ENCODE data around the gene FAM9C.

The FAM9C gene

GRCh38 chrX:13047759-13048158 lies 3.3 kb upstream of the FAM9C start:
- TF ChIP-seq ZNF565 (CRISPR knock-in tag; conservative IDR thresholded peaks at IDR 0.05; ENCODE audit: low read depth) (no peak), ESRRG (CRISPR knock-in tag; IDR thresholded peaks at IDR 0.05) (no peak), ZNF8 (CRISPR knock-in tag; IDR thresholded peaks at IDR 0.05) (no peak), PPARA (CRISPR knock-in tag; IDR thresholded peaks at IDR 0.05; ENCODE audit: borderline replicate concordance) (no peak), ISL1 (CRISPR knock-in tag; IDR thresholded peaks at IDR 0.05) (no peak), GLIS3 (CRISPR knock-in tag; IDR thresholded peaks at IDR 0.05) (no peak), RARB (CRISPR knock-in tag; IDR thresholded peaks at IDR 0.05) (no peak), TCF4 (CRISPR knock-in tag; IDR thresholded peaks at IDR 0.05; ENCODE audit: borderline replicate concordance) (no peak), OSR1 (CRISPR knock-in tag; IDR thresholded peaks at IDR 0.05) (no peak), TOX (CRISPR knock-in tag; IDR thresholded peaks at IDR 0.05; ENCODE audit: borderline replicate concordance) (no peak), ZC3H10 (CRISPR knock-in tag; IDR thresholded peaks at IDR 0.05) (no peak), SNAI2 (CRISPR knock-in tag; IDR thresholded peaks at IDR 0.05) (no peak), ARNTL (CRISPR knock-in tag; IDR thresholded peaks at IDR 0.05; ENCODE audit: borderline replicate concordance, low read depth) (no peak)
- TF ChIP-seq, protein P1, sequence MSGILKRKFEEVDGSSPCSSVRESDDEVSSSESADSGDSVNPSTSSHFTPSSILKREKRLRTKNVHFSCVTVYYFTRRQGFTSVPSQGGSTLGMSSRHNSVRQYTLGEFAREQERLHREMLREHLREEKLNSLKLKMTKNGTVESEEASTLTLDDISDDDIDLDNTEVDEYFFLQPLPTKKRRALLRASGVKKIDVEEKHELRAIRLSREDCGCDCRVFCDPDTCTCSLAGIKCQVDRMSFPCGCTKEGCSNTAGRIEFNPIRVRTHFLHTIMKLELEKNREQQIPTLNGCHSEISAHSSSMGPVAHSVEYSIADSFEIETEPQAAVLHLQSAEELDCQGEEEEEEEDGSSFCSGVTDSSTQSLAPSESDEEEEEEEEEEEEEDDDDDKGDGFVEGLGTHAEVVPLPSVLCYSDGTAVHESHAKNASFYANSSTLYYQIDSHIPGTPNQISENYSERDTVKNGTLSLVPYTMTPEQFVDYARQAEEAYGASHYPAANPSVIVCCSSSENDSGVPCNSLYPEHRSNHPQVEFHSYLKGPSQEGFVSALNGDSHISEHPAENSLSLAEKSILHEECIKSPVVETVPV (CRISPR knock-in tag; IDR thresholded peaks at IDR 0.05): no peak
- TF ChIP-seq, protein P2, sequence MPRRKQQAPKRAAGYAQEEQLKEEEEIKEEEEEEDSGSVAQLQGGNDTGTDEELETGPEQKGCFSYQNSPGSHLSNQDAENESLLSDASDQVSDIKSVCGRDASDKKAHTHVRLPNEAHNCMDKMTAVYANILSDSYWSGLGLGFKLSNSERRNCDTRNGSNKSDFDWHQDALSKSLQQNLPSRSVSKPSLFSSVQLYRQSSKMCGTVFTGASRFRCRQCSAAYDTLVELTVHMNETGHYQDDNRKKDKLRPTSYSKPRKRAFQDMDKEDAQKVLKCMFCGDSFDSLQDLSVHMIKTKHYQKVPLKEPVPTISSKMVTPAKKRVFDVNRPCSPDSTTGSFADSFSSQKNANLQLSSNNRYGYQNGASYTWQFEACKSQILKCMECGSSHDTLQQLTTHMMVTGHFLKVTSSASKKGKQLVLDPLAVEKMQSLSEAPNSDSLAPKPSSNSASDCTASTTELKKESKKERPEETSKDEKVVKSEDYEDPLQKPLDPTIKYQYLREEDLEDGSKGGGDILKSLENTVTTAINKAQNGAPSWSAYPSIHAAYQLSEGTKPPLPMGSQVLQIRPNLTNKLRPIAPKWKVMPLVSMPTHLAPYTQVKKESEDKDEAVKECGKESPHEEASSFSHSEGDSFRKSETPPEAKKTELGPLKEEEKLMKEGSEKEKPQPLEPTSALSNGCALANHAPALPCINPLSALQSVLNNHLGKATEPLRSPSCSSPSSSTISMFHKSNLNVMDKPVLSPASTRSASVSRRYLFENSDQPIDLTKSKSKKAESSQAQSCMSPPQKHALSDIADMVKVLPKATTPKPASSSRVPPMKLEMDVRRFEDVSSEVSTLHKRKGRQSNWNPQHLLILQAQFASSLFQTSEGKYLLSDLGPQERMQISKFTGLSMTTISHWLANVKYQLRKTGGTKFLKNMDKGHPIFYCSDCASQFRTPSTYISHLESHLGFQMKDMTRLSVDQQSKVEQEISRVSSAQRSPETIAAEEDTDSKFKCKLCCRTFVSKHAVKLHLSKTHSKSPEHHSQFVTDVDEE (CRISPR knock-in tag; IDR thresholded peaks at IDR 0.05): no peak
- TF ChIP-seq, protein P3, sequence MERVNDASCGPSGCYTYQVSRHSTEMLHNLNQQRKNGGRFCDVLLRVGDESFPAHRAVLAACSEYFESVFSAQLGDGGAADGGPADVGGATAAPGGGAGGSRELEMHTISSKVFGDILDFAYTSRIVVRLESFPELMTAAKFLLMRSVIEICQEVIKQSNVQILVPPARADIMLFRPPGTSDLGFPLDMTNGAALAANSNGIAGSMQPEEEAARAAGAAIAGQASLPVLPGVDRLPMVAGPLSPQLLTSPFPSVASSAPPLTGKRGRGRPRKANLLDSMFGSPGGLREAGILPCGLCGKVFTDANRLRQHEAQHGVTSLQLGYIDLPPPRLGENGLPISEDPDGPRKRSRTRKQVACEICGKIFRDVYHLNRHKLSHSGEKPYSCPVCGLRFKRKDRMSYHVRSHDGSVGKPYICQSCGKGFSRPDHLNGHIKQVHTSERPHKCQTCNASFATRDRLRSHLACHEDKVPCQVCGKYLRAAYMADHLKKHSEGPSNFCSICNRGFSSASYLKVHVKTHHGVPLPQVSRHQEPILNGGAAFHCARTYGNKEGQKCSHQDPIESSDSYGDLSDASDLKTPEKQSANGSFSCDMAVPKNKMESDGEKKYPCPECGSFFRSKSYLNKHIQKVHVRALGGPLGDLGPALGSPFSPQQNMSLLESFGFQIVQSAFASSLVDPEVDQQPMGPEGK (CRISPR knock-in tag; IDR thresholded peaks at IDR 0.05; ENCODE audit: borderline replicate concordance): no peak
- no peak for ATAC-seq

- ATAC-seq: peak; percentile 62
- TF ChIP-seq TCF4 (CRISPR knock-in tag; IDR thresholded peaks at IDR 0.05; ENCODE audit: borderline replicate concordance): no peak
- no peak for TF ChIP-seq POU6F1 (CRISPR knock-in tag; IDR thresholded peaks at IDR 0.05; ENCODE audit: borderline replicate concordance, low read depth)
- TF ChIP-seq ZFP30 (CRISPR knock-in tag; IDR thresholded peaks at IDR 0.05): no peak
- TF ChIP-seq, protein P3 (CRISPR knock-in tag; IDR thresholded peaks at IDR 0.05; ENCODE audit: borderline replicate concordance): no peak
- TF ChIP-seq ISL1 (CRISPR knock-in tag; IDR thresholded peaks at IDR 0.05): no peak
- TF ChIP-seq, protein P4, sequence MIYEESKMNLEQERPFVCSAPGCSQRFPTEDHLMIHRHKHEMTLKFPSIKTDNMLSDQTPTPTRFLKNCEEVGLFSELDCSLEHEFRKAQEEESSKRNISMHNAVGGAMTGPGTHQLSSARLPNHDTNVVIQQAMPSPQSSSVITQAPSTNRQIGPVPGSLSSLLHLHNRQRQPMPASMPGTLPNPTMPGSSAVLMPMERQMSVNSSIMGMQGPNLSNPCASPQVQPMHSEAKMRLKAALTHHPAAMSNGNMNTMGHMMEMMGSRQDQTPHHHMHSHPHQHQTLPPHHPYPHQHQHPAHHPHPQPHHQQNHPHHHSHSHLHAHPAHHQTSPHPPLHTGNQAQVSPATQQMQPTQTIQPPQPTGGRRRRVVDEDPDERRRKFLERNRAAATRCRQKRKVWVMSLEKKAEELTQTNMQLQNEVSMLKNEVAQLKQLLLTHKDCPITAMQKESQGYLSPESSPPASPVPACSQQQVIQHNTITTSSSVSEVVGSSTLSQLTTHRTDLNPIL (CRISPR knock-in tag; IDR thresholded peaks at IDR 0.05; ENCODE audit: low read depth): no peak
- TF ChIP-seq ZC3H10 (CRISPR knock-in tag; IDR thresholded peaks at IDR 0.05): no peak
- TF ChIP-seq BACH2 (CRISPR knock-in tag; IDR thresholded peaks at IDR 0.05; ENCODE audit: borderline replicate concordance): no peak
- no peak for TF ChIP-seq SNAI2 (CRISPR knock-in tag; IDR thresholded peaks at IDR 0.05)
- no peak for TF ChIP-seq ZNF8 (CRISPR knock-in tag; IDR thresholded peaks at IDR 0.05)
- TF ChIP-seq, protein P2 (CRISPR knock-in tag; IDR thresholded peaks at IDR 0.05): no peak
- no peak for TF ChIP-seq TOX (CRISPR knock-in tag; IDR thresholded peaks at IDR 0.05; ENCODE audit: borderline replicate concordance)
- no peak for TF ChIP-seq CSDC2 (CRISPR knock-in tag; IDR thresholded peaks at IDR 0.05)
These were observed 1.9 kb upstream of the FAM9C start for GRCh38 chrX:13046141-13046855.
